ENCODE results near the gene PAPSS1. TPM values are rescaled to one million over a fixed set of nuclear protein-coding genes. Genes with fewer than 3 reads are reported as not detected.

PAPSS1 gene
- total and polyA plus RNA-seq, 2 experiments from 2014 or later = 72.0 to 85.8 TPM

DNA sequence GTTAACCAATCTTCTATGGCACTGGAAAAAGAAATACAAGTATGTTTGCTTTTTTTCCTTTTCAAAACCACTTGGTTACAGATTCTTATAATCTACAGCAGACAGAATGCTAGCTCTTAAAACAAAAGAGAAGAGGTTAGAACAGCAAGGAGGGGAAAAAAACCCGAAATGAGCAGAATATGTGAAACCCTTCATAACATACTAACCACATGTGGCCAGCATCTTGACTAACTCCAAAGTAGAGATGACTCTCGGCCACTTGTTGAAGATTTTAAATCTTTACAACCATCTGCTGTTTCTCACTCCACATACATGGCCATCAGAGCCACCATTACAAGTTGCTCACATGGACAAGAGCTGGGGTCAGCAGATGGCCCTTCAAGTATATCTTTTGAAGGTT lies 100.3 kb downstream of the PAPSS1 start (continued):
- TF ChIP-seq, protein P1, sequence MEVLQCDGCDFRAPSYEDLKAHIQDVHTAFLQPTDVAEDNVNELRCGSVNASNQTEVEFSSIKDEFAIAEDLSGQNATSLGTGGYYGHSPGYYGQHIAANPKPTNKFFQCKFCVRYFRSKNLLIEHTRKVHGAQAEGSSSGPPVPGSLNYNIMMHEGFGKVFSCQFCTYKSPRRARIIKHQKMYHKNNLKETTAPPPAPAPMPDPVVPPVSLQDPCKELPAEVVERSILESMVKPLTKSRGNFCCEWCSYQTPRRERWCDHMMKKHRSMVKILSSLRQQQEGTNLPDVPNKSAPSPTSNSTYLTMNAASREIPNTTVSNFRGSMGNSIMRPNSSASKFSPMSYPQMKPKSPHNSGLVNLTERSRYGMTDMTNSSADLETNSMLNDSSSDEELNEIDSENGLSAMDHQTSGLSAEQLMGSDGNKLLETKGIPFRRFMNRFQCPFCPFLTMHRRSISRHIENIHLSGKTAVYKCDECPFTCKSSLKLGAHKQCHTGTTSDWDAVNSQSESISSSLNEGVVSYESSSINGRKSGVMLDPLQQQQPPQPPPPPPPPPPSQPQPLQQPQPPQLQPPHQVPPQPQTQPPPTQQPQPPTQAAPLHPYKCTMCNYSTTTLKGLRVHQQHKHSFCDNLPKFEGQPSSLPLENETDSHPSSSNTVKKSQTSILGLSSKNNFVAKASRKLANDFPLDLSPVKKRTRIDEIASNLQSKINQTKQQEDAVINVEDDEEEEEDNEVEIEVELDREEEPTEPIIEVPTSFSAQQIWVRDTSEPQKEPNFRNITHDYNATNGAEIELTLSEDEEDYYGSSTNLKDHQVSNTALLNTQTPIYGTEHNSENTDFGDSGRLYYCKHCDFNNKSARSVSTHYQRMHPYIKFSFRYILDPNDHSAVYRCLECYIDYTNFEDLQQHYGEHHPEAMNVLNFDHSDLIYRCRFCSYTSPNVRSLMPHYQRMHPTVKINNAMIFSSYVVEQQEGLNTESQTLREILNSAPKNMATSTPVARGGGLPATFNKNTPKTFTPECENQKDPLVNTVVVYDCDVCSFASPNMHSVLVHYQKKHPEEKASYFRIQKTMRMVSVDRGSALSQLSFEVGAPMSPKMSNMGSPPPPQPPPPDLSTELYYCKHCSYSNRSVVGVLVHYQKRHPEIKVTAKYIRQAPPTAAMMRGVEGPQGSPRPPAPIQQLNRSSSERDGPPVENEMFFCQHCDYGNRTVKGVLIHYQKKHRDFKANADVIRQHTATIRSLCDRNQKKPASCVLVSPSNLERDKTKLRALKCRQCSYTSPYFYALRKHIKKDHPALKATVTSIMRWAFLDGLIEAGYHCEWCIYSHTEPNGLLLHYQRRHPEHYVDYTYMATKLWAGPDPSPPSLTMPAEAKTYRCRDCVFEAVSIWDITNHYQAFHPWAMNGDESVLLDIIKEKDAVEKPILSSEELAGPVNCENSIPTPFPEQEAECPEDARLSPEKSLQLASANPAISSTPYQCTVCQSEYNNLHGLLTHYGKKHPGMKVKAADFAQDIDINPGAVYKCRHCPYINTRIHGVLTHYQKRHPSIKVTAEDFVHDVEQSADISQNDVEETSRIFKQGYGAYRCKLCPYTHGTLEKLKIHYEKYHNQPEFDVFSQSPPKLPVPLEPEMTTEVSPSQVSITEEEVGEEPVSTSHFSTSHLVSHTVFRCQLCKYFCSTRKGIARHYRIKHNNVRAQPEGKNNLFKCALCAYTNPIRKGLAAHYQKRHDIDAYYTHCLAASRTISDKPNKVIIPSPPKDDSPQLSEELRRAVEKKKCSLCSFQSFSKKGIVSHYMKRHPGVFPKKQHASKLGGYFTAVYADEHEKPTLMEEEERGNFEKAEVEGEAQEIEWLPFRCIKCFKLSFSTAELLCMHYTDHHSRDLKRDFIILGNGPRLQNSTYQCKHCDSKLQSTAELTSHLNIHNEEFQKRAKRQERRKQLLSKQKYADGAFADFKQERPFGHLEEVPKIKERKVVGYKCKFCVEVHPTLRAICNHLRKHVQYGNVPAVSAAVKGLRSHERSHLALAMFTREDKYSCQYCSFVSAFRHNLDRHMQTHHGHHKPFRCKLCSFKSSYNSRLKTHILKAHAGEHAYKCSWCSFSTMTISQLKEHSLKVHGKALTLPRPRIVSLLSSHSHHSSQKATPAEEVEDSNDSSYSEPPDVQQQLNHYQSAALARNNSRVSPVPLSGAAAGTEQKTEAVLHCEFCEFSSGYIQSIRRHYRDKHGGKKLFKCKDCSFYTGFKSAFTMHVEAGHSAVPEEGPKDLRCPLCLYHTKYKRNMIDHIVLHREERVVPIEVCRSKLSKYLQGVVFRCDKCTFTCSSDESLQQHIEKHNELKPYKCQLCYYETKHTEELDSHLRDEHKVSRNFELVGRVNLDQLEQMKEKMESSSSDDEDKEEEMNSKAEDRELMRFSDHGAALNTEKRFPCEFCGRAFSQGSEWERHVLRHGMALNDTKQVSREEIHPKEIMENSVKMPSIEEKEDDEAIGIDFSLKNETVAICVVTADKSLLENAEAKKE (CRISPR knock-in tag; IDR thresholded peaks at IDR 0.05) = no peak

DNA sequence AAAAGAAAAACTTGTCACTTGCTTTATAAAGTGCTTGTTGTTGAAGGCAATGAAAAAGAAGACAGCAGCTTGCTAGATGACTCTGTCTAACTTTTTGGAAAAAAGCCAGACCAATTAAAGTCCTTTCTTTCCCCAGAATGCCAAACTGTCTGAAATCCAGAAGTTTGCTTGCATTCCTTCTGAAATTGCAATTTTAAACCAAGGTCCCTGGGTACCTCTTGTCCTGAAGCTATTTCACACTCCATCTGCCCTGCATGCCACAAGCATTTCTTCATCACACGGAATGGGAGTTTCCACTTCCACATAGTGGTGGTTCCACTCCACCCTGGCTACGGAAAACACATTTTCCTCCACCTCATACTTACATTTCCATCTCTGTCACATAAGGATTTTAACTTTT lies 101.0 kb downstream of the PAPSS1 start:
- Histone ChIP-seq H3K4me1 (ENCODE audit: insufficient read depth) (no peaks in the 10 kb centered on the region), H3K4me3 (no peak overlapping the region), H3K27ac (ENCODE audit: low read depth) (no peak overlapping the region), H3F3A (replicated peaks; ENCODE audit: low read depth) (no peaks in the 10 kb centered on the region), H3K27me3 (ENCODE audit: insufficient read depth) (no peaks in the 10 kb centered on the region), H4K20me1 (replicated peaks; ENCODE audit: insufficient read depth) (no peaks in the 10 kb centered on the region), H3K79me2 (replicated peaks; ENCODE audit: insufficient read depth) (peaks cover 3% of the 10 kb centered on the region; the same call in 1 of the 2 replicates), H3K9me2 (ENCODE audit: insufficient read depth) (no peaks in the 10 kb centered on the region), H3K4me2 (no peak overlapping the region), H2AFZ (no peak overlapping the region), H3K36me3 (ENCODE audit: insufficient read depth) (no peaks in the 10 kb centered on the region)
- ATAC-seq = no peak
- Mint-ChIP-seq H3K27ac (no peak overlapping the region), H3K36me3 (ENCODE audit: low read depth) (peaks cover 27% of the 10 kb centered on the region), H3K27me3 (ENCODE audit: insufficient read depth, low read depth, poor library complexity) (peaks cover 3% of the 10 kb centered on the region), H3K9me3 (peaks cover 3% of the 10 kb centered on the region; the same call in 2 of the 3 replicates), H3K4me1 (no peaks in the 10 kb centered on the region), H3K4me3 (no peak overlapping the region)
- DNase-seq (ENCODE audit: low spot score) = no peak
- TF ChIP-seq, protein P2, sequence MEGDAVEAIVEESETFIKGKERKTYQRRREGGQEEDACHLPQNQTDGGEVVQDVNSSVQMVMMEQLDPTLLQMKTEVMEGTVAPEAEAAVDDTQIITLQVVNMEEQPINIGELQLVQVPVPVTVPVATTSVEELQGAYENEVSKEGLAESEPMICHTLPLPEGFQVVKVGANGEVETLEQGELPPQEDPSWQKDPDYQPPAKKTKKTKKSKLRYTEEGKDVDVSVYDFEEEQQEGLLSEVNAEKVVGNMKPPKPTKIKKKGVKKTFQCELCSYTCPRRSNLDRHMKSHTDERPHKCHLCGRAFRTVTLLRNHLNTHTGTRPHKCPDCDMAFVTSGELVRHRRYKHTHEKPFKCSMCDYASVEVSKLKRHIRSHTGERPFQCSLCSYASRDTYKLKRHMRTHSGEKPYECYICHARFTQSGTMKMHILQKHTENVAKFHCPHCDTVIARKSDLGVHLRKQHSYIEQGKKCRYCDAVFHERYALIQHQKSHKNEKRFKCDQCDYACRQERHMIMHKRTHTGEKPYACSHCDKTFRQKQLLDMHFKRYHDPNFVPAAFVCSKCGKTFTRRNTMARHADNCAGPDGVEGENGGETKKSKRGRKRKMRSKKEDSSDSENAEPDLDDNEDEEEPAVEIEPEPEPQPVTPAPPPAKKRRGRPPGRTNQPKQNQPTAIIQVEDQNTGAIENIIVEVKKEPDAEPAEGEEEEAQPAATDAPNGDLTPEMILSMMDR (conservative IDR thresholded peaks at IDR 0.05; ENCODE audit: low read depth in 2 of 2) = no peak
- TF ChIP-seq, protein P3, sequence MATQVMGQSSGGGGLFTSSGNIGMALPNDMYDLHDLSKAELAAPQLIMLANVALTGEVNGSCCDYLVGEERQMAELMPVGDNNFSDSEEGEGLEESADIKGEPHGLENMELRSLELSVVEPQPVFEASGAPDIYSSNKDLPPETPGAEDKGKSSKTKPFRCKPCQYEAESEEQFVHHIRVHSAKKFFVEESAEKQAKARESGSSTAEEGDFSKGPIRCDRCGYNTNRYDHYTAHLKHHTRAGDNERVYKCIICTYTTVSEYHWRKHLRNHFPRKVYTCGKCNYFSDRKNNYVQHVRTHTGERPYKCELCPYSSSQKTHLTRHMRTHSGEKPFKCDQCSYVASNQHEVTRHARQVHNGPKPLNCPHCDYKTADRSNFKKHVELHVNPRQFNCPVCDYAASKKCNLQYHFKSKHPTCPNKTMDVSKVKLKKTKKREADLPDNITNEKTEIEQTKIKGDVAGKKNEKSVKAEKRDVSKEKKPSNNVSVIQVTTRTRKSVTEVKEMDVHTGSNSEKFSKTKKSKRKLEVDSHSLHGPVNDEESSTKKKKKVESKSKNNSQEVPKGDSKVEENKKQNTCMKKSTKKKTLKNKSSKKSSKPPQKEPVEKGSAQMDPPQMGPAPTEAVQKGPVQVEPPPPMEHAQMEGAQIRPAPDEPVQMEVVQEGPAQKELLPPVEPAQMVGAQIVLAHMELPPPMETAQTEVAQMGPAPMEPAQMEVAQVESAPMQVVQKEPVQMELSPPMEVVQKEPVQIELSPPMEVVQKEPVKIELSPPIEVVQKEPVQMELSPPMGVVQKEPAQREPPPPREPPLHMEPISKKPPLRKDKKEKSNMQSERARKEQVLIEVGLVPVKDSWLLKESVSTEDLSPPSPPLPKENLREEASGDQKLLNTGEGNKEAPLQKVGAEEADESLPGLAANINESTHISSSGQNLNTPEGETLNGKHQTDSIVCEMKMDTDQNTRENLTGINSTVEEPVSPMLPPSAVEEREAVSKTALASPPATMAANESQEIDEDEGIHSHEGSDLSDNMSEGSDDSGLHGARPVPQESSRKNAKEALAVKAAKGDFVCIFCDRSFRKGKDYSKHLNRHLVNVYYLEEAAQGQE (IDR thresholded peaks at IDR 0.05; ENCODE audit: unreplicated experiment) = no peak
- TF ChIP-seq ZNF114 (CRISPR knock-in tag; IDR thresholded peaks at IDR 0.05) (no peak), EZH2phosphoT487 (IDR thresholded peaks at IDR 0.05; ENCODE audit: unreplicated experiment) (no peak), CREB1 (CRISPR knock-in tag; IDR thresholded peaks at IDR 0.05; ENCODE audit: low read depth) (no peak), STAT1 (IDR thresholded peaks at IDR 0.05; ENCODE audit: unreplicated experiment) (no peak)
- TF ChIP-seq, protein P4, sequence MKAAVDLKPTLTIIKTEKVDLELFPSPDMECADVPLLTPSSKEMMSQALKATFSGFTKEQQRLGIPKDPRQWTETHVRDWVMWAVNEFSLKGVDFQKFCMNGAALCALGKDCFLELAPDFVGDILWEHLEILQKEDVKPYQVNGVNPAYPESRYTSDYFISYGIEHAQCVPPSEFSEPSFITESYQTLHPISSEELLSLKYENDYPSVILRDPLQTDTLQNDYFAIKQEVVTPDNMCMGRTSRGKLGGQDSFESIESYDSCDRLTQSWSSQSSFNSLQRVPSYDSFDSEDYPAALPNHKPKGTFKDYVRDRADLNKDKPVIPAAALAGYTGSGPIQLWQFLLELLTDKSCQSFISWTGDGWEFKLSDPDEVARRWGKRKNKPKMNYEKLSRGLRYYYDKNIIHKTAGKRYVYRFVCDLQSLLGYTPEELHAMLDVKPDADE (IDR thresholded peaks at IDR 0.05) = no peak
